Endometrium (tissue), 2 donors: ENCODE results near the gene SBNO1.
A peak's percentile ranks its signal among the peaks of the same experiment; 100 is the strongest.

Experiments
- FAIRE-seq: peaks from 2 replicates; lab custom pipeline; 2012; peaks lifted over from hg19 to GRCh38; lab: Jason Lieb, UNC
- donor health status: control.
- donor health status: control.

SBNO1 gene

GRCh38 chr12:123346946-123347345, 17.7 kb downstream of the SBNO1 start:
- no peak for FAIRE-seq

- no peak for FAIRE-seq
Measured at GRCh38 chr12:123344086-123344485, 20.6 kb downstream of the SBNO1 start.

- FAIRE-seq: no peak
Measured at GRCh38 chr12:123337070-123337469, 27.6 kb downstream of the SBNO1 start.

GRCh38 chr12:123336530-123336929, 28.1 kb downstream of the SBNO1 start:
- FAIRE-seq: no peak

- no peak for FAIRE-seq
Measured at GRCh38 chr12:123335490-123335889, 29.2 kb downstream of the SBNO1 start.

- no peak for FAIRE-seq
Measured at GRCh38 chr12:123329799-123330198, 34.8 kb downstream of the SBNO1 start.

GRCh38 chr12:123319826-123320225, 44.8 kb downstream of the SBNO1 start:
- FAIRE-seq: no peak

GRCh38 chr12:123319273-123319672, 45.4 kb downstream of the SBNO1 start:
- FAIRE-seq: no peak

GRCh38 chr12:123313046-123313445, 51.6 kb downstream of the SBNO1 start:
- FAIRE-seq: peak; percentile 65

GRCh38 chr12:123306200-123306599, 58.4 kb downstream of the SBNO1 start:
- no peak for FAIRE-seq

DNA sequence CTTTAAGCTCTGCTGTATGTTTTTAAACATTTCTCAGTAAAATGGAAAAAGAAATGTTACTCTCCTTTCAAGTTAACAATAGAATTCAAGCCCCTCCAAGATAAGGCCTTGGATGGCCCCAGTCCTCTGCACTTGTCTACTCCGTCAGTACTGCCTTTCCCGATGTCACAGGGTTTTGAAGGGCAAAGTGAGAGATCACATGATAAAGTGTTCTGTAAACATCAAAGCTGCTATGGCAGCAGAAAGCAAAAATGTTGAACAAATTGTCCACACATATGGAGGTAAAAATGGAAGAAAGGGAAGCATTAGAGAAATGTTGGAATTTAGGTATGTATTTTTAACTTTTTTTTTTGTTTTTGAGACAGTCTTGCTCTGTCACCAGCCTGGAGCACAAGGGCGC, 59.5 kb downstream of the SBNO1 start:
- FAIRE-seq: no peak

GRCh38 chr12:123293178-123293760, 71.4 kb downstream of the SBNO1 start:
- no peak for FAIRE-seq

- no peak for FAIRE-seq
Measured at GRCh38 chr12:123289911-123290310, 74.7 kb downstream of the SBNO1 start.

GRCh38 chr12:123288751-123289346, 75.8 kb downstream of the SBNO1 start:
- FAIRE-seq: no peak

- FAIRE-seq: no peak
Measured at GRCh38 chr12:123286652-123287373, 77.8 kb downstream of the SBNO1 start.

DNA sequence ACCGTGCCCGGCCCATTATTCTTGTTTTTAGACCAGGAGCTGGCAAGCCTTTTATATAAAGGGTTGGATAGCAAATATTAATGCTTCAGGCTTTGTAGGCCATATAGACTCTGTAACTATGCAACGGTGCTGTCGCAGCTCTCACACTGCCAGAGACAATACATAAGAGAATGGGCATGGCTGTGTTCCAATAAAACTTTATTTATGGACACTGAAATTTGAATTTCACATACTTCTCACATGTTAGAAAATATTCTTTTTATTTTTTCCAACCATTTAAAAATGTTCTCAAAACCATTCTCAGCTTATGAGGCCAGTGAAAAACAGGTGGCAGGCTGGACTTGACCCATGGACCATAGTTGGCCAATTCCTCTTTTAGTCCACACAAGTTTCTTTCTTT, 80.0 kb downstream of the SBNO1 start:
- no peak for FAIRE-seq

- FAIRE-seq: no peak
Measured at GRCh38 chr12:123283461-123283860, 81.2 kb downstream of the SBNO1 start.

- no peak for FAIRE-seq
Measured at GRCh38 chr12:123282111-123282510, 82.5 kb downstream of the SBNO1 start.

GRCh38 chr12:123280971-123281370, 83.7 kb downstream of the SBNO1 start:
- FAIRE-seq: no peak

GRCh38 chr12:123278101-123278627, 86.5 kb downstream of the SBNO1 start:
- no peak for FAIRE-seq

DNA sequence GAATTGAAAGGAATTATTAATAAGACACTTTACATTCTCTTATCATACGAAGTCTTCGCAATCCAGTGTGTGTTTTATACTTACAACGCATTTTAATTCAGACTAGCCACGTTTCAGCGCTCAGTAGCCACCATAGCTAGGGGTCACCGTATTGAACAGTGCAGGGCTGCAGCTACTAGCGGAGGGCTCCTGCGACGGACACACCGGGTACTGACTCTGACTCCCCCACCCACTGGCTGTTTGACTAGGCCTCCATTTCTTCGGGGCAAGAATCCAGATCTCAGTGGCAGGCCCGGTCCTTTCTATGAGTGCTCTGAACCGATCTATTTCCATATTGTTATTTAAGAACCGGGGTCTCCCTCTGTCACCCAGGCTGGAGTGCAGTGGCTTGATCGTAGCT, 91.5 kb downstream of the SBNO1 start:
- no peak for FAIRE-seq

- FAIRE-seq: no peak
Measured at GRCh38 chr12:123271001-123271668, 93.5 kb downstream of the SBNO1 start.
